ENCODE results near the gene HDHD3. TPM values are rescaled to one million over a fixed set of nuclear protein-coding genes. Genes with fewer than 3 reads are reported as not detected.
"Not testable (repeated sequence)": the region's sequence is repeated elsewhere in the genome, so short reads cannot be mapped to it uniquely, and the experiment has no call there.

The HDHD3 gene
- total RNA-seq, 1 experiment from 2014 or later = 8.9 TPM

DNA sequence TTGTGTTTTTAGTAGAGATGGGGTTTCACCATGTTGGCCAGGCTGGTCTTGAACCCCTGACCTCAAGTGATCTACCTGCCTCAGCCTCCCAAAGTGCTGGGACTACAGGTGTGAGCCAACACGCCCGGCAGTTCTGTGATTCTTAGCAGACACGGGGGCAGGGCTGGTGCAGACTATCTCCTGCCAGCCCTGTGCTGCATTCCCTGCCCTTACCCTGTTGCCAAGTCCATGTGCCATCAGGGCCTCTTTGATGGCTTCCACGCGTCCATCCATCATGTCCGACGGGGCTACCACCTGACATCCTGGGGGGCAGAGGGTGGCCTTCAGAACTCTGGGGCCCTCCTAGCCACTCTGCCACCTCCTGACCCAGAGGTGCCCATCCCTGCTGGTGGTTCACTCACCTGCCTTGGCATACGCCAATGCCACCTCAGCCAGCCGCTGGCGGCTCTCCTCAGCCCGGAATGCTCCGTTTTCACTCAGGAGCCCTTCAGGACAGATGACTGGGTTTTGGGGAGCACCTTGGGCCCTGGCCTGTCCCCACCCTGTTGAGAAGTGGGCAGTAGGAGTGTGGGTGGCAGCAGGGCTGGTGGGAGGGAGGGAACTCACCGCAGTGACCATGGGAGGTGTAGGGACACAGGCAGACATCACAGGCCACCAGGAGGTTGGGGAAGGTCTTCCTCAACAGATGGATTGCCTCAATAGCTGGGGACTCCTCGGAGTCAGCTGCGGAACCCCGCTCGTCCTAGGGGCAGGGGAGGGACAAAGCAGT, 13.6 kb upstream of the HDHD3 start:
- DNase-seq (ENCODE audit: low read depth) = no peak

DNA sequence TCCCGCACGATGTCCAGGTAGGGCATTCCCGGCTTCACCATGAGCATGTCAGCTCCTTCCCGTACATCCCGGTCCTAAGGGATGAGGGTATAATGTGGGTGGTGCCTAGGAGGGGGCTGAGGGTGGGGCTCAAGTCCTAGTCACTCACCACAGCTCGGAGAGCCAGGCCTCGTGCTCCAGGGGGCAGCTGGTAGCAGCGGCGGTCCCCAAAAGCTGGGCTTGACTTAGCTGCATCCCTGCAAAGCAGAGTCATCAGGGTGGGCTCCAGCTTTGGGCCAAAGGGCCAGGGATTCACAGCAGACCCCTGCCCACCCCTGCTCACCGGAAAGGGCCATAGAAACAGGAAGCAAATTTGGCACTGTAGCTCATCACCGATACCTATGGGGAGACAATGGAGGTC, 12.7 kb upstream of the HDHD3 start:
- DNase-seq (ENCODE audit: low read depth) = no peak

DNA sequence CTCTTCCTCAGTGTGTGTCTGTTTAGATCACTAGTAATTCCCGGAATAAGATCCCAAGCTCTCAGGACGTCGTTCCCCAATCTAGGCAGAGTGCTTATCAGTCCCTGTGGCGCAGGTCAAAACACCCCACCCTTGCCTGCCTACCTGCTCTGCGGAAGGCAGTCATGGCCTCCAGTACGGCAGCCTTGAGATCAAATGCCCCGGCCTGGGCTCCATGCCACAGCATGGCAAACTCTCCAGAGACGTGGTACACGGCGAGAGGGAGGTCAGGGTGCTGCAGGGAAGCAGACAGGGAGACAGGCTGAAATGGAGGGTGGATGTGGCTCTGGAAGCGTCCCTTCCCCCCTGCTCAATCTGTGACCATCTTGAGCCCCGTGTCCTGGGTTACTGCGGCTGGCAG, 12.0 kb upstream of the HDHD3 start:
- DNase-seq (ENCODE audit: low read depth) = no peak

DNA sequence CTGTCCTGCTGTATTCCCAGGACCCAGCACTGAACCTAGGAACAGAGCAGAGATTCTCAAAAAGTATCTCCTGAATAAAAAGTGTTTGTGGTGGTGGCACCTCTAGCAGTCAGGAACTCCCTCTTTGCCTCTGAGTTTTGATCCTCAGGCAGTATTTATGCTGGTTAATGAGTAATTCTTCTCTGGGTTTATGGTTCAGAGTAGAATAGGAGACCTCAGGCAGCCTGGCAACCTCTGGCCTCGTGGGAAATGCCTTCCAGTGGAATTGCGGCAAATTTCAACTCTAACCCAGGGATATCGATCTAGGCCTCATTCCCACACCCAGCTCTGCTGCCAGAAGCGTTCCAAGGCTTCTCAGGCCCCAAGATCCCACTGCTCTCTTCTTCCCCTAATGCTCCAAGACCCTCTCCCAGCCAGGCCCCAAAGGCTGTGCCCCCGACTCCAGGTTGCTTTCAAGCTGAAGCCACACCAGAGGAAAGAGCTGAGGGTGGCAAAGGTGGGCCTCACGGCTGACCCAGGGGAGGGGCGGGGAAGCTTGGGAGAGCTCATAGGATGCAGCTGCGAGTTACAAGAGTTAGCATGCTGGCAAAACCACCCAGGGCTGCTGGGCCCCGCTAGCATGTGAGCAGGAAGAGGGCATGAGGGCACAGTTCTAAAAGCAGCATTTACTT, 10.9 kb upstream of the HDHD3 start:
- DNase-seq (ENCODE audit: low read depth) = no peak

DNA sequence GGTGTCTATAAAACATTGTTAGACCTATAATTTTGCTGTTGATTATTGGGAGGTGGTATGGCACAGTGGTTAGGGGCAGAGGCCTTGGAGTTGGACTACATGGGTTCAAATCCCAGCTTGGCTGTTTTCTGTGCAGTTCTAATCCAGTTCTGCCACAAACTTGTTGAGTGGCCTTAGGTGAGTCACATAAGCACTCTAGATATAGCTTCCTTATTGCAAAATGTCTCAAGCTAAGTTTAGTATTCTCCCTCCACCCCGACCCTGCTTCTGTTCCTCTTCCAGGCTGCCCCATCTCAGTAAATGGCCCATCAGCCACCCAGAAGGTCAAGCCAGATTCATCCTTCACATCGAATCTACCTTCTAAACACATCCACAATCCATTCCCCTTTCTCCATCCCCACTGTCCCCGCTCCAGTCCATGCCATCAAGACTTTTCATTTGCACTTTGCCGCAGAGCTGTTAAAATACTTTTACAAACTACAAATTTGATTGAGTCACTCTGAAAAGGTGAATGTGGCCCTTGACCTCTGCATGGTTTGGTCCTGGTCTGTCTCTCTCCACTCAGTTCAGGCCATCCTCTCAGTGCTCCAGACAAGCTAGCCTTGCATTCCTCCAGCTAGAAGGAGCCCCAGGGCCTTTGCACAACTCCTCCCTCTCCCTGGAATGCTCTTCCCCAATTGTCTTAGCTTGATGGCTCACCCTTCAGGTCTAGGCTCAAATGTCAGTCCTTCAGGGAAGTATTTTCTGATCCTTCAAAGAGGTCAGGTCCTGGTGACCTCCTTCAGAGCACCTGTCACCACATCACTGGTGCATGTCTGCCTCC, 10.0 kb upstream of the HDHD3 start:
- no peak for DNase-seq (ENCODE audit: low read depth)

DNA sequence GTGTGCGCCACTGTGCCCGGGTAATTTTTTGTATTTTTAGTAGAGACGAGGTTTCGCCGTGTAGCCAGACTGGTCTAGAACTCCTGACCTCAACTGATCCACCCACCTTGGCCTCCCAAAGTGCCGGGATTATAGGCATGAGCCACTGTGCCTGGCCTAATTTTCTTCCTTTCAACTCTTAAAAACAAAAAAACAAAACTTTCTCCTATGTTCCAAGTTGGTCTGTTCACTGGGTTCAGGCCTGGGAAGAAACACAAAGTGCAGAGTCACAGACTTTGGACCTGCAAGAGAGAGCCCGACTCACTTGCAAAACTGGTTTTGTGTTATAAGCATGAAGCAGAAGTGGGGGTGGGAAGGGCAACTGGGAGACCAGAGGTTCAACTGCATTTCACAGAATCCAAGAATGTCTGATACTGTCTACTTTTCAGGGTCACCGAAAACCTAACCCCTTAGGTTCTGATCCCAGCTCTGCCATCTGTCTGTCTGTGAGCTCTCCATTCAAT, 5.2 kb upstream of the HDHD3 start:
- DNase-seq (ENCODE audit: low read depth) = no peak

DNA sequence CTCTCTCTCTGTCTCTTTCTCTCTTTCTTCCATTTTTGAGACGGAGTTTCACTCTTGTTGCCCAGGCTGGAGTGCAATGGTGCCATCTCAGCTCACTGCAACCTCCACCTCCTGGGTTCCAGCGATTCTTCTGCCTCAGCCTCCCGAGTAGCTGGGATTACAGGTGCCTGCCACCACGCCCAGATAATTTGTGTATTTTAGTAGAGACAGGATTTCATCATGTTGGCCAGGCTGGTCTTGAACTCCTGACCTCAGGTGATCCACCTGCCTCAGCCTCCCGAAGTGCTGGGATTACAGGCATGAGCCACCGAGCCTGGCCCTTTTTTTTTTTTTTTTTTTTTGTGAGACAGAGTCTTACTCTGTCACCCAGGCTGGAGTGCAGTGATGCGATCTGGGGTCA, 4.7 kb upstream of the HDHD3 start:
- not testable (repeated sequence) for DNase-seq (ENCODE audit: low read depth)

DNA sequence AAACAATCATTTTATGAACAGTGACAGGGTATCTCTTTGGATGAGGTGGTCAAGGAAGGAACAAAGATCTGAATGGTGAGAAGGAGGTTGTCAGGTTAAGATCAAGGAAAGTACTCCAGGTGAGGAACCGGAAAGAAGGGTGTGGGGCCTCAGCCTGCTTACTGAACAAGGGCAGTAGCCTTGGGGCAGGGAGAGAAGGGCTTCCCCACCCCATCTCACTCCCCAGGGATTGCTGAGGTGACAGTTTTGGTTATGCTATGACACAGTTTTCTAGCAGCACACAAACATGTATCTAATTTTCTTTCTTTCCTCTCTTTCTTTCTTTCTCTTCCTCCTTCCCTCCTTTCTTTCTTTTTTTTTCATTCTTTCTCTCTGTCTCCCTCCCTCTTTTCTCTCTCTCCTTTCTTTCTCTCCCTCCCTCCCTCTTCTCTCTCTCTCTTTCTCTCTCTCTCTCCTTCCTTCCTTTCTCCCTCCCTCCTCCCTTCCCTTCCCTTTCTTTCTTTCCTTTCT, 4.1 kb upstream of the HDHD3 start:
- DNase-seq (ENCODE audit: low read depth) = no peak

DNA sequence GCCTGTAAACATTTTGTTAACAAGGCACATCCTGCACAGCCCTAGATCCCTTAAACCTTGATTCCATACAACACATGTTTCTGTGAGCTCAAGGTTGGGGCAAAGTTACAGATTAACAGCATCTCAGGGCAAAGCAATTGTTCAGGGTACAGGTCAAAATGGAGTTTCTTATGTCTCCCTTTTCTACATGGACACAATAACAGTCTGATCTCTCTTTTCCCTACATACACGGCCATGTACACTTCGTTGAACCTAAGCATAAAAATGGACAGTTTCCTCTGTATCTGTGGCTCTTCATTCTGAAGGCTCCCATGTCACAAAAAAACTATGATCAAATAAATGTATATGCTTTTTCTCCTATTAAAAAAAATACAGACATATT, 3.0 kb upstream of the HDHD3 start:
- not testable (repeated sequence) for DNase-seq (ENCODE audit: low read depth)

DNA sequence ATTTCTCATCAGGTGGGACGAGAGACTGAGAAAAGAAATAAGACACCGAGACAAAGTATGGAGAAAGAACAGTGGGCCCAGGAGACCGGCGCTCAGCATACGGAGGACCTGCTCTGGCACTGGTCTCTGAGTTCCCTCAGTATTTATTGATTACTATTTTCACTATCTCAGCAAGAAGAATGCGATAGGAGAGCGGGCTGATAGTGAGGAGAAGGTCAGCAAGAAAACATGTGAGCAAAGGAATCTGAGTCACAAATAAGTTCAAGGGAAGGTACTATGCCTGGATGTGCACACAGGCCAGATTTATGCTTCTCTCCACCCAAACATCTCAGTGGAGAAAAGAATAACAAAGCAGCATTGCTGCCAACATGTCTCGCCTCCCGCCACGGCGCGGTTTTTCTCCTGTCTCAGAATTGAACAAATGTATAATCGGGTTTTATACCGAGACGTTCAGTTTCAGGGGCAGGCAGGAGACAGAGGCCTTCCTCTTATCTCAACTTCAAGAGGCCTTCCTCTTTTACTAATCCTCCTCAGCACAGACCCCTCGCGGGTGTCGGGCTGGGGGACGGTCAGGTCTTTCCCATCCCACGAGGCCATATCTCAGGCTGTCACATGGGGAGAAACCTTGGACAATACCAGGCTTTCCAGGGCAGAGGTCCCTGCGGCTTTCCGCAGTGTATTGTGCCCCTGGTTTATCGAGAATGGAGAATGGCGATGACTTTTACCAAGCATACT, 2.5 kb upstream of the HDHD3 start:
- not testable (repeated sequence) for DNase-seq (ENCODE audit: low read depth)

DNA sequence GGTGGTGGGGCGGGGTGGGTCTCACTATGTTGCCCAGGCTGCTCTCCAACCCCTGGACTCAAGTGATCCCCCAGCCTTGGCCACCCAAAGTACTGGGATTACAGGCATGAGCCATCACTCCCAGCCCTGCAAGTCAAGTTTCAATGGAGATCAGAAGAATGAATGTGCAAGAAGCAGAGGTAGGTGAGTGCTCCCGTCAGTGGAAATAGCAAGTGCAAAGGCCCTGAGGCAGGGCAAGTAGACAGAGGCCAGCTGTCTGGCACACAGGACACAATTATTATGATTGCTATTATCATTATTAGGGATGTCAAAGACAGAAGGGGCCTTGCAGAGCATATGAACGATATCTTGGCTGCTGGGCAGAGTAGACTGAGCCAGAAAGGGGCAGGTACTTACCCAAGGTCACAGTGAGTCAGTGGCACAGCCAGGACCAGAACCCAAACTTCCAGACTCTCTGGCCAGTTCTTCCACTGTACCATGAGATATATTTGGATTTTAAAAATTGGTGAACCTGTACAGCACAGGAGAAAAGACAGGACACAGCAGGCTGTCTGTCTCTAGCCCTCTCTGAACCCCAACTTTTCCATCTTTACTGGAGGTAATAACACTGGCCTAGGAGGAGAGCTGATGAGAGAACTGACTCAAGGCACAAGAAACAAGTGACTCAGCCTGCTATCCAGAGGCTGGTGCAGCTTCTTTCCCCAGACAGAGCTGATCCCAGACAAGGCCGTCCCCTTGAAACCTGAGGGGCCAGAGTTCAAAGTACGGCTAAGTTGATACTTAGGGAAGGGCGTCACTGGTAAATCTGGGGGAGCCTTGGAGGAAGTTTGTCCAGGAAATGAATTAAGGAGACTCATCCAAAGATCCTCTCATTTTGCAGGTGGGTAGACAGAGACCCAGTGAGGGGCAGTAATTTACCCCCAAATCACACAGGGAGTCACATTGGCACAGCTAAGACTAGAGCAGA, 1.4 kb downstream of the HDHD3 start:
- DNase-seq (ENCODE audit: low read depth) = no peak

DNA sequence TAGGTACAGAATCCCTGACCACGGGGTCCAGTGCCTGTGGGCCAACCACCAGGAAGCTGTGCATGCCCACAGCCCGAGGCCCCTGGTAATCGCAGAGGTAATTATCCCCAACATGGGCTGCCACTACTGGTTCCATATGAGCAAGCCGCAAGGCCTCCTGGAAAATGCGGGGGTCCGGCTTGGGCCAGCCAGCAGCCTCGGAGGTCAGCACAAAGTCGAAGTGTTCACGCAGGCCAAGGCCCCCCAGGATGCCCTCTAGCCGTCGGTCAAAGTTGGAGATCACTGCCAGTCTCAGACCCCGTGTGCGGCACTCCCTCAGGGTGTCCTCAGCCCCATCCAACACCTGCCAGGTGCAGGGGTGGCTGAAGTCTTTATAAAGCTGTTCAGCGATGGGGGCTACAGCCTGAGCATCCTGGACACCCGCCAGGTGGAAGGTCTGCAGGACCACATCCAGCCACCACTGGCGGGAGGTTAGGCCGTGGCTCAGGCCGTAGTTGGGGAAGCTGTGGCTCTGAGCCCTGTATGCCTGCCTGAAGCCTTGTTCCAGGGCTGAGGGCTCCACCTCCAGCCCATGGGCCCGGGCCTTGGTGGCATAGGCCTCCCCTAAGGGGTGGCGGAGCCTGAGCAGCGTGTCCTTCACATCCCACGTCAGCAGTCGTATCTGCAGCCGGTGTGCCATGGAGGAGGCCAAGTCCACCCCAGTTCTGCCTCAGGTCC, 3.0 kb downstream of the HDHD3 start:
- DNase-seq (ENCODE audit: low read depth) = no peak

DNA sequence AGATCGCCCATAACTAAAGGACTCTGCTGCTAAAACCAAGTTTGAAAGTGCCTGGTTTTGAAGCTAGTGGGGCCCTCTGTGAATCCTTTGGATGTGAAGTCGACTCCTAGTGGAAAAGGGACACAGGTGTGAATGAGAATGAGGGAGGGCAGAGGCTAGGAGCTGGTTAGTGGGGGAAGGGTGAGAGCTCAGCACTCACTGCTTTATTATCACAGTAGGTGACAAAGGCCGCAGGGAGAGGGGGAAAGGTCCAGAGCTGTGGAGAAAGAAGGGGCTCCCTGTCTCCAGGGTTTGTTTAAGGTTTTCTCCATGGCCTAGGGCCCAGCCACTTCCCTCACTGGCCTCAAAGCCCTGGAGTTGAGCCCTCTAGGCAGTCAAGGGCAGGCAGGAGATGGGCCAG, 3.5 kb downstream of the HDHD3 start:
- DNase-seq (ENCODE audit: low read depth) = no peak

DNA sequence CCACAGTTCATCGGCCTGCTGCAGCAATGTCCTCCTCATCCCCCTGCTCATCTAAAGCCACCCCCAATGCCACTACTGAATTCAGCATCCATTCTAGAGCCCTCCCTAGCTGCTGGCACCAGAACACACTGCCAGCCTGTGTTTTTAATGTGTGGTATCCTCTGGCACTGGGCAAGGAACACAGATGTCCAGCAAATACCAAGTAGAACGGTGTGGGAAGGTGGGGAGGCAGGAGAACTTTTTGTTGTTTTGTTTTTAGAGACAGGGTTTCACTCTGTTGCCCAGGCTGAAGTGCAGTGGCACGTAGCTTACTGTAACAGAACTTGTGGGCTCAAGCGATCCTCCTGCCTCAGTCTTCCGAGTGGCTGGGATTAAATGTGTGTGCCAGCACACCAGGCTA, 4.7 kb downstream of the HDHD3 start:
- DNase-seq (ENCODE audit: low read depth) = no peak

DNA sequence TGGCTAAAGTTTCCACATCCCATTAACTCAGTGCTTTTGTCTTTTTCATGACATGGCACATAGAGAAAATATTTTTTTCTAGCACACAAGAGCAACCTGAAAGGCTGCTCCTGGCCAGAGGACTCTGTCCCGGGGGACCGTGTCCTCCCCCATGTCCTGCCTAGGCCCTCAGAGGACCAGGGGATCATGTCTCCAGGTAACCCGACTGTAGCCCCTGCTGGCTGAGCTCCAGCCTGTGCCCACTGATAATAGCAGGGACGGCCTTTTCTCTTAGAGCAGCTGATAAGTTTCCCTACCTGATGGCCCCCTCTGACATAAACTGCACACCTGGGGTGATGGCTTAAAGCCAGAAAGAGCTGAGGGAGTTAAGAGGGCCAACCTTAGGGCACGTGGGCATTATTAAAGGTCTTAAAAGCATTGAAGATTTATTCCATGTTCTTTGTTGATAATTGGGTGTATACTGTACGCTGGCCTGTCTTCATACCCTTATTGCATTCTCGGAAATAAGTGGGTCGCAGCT, 5.9 kb downstream of the HDHD3 start:
- no peak for DNase-seq (ENCODE audit: low read depth)

DNA sequence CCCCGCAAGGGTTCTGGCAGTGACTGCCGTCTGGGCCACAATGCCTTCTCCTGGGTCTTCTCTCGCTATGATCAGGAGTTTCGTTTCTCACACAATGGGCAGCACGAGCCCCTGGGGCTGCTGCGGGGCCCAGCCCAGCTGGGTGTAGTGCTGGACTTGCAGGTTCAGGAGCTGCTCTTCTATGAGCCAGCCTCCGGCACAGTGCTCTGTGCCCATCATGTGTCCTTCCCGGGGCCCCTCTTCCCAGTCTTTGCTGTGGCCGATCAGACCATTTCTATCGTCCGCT, 7.0 kb downstream of the HDHD3 start:
- DNase-seq (ENCODE audit: low read depth) = no peak

DNA sequence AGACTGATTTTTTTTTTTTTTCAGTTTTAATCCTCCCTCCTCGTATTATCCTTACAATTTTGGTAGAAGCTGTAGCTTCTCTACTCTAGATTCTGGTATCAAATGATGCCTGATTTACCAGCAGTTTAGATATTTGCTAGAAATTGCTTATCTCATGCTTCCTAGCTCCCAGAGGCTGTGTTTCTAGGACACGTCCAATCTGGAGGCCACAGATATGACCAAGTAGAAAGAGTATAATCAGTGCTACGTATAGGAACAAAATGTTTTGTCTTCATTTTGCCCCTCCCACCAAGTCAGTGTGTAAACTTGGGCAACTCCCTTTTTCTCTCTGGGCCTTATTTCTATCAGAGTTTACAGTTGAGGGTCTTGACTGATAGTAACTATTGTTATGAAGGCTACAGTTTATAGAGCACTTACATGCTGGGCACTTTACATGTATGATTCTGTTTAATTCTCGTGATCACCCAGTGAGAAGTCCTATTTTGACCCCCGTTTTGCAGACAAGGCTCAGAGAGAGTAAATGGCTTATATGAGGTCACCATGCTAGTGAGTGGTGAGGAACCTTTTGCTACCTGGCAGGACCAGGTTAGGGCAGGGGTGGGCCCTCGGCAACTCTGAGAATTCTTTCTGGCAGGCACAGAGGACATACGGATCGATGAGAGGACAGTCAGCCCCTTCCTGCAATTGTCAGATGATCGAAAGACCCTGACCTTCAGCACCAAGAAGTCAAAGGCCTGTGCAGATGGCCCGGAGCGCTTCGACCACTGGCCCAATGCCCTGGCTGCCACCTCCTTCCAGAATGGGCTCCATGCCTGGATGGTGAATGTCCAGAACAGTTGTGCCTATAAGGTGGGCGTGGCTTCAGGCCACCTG, 7.6 kb downstream of the HDHD3 start:
- no peak for DNase-seq (ENCODE audit: low read depth)

DNA sequence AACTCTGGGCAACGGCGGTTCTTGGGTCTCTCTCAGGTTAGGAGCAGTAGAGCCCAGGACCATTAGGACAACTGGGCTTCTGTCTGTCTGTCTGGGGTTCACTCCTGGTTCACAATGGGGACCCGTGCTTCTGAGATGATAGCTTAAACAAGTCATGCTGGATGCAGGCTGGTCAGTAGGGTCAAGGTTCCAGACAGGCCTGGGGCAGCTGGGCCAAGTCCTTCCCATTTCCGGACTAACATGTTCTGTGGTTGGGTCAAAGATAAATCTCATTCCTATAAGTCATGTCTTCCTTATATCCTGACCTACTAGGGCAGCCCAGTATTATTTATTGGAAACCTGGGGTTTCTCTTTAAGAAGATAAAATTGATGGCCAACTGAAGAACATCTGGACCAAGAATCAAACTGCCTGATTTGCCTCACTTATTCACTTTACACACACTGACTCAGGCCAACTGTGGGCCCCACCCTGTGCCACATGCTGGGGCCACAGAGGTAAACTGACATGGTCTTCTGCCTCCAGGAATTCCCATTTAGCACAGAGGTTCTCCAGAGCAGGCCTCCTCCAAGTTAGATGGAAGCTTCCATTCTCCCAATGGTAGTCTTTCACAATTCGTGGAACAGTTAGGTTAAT, 8.3 kb downstream of the HDHD3 start:
- no peak for DNase-seq (ENCODE audit: low read depth)

Measured in HT1080 (cell line).